ENCODE data around the gene ARHGEF4. TPM values are rescaled to one million over a fixed set of nuclear protein-coding genes. Genes with fewer than 3 reads are reported as not detected.

ARHGEF4 gene
- total RNA-seq, 1 donor from 2014 or later = 4.8 TPM

- no peak for TF ChIP-seq EZH2 (IDR thresholded peaks at IDR 0.05; ENCODE audit: insufficient read depth, low read length)
- TF ChIP-seq, protein P1, sequence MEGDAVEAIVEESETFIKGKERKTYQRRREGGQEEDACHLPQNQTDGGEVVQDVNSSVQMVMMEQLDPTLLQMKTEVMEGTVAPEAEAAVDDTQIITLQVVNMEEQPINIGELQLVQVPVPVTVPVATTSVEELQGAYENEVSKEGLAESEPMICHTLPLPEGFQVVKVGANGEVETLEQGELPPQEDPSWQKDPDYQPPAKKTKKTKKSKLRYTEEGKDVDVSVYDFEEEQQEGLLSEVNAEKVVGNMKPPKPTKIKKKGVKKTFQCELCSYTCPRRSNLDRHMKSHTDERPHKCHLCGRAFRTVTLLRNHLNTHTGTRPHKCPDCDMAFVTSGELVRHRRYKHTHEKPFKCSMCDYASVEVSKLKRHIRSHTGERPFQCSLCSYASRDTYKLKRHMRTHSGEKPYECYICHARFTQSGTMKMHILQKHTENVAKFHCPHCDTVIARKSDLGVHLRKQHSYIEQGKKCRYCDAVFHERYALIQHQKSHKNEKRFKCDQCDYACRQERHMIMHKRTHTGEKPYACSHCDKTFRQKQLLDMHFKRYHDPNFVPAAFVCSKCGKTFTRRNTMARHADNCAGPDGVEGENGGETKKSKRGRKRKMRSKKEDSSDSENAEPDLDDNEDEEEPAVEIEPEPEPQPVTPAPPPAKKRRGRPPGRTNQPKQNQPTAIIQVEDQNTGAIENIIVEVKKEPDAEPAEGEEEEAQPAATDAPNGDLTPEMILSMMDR (IDR thresholded peaks at IDR 0.05; ENCODE audit: insufficient read depth, low read depth, low read length) = no peak
- no peak overlapping the region for H2AFZ ChIP-seq (ENCODE audit: low read depth, low read length)
- no peaks in the 10 kb centered on the region for H3K4me1 Mint-ChIP-seq (ENCODE audit: low read depth, unreplicated experiment)
- H3K4me1 ChIP-seq (ENCODE audit: insufficient read depth, low read length) = no peaks in the 10 kb centered on the region
- H3K9me3 ChIP-seq (ENCODE audit: insufficient read depth, low read depth, low read length) = no peaks in the 10 kb centered on the region
- FAIRE-seq = no peak
- H3K9me3 Mint-ChIP-seq (ENCODE audit: unreplicated experiment) = peaks cover 4% of the 10 kb centered on the region
- no peak overlapping the region for H3K27ac ChIP-seq (ENCODE audit: low read depth, low read length)
- no peak overlapping the region for H3K9ac ChIP-seq (ENCODE audit: low read length)
- peaks cover 29% of the 10 kb centered on the region for H3K27me3 Mint-ChIP-seq (ENCODE audit: low read depth, unreplicated experiment)
- H3K79me2 ChIP-seq (ENCODE audit: insufficient read depth, low read length) = no peaks in the 10 kb centered on the region
- no peak overlapping the region for H3K4me3 Mint-ChIP-seq (ENCODE audit: unreplicated experiment)
- no peaks in the 10 kb centered on the region for H4K20me1 ChIP-seq (ENCODE audit: insufficient read depth, low read length)
- no peak overlapping the region for H3K27ac Mint-ChIP-seq (ENCODE audit: unreplicated experiment)
- H3K36me3 ChIP-seq (ENCODE audit: insufficient read depth, low read length) = no peaks in the 10 kb centered on the region
- H3K4me3 ChIP-seq (ENCODE audit: insufficient read depth, low read depth, low read length) = no peak overlapping the region
- peaks cover 2% of the 10 kb centered on the region for H3K36me3 Mint-ChIP-seq (ENCODE audit: low read depth, unreplicated experiment)
- DNase-seq (ENCODE audit: low read depth) = no peak
- no peak overlapping the region for H3K4me2 ChIP-seq (ENCODE audit: low read length)
- no peaks in the 10 kb centered on the region for H3K27me3 ChIP-seq (ENCODE audit: insufficient read depth, low read length)
Observed at GRCh38 chr2:130852521-130853115, 15.9 kb downstream of the ARHGEF4 start.

- FAIRE-seq = no peak
- Histone ChIP-seq H3K79me2 (ENCODE audit: insufficient read depth, low read length) (no peaks in the 10 kb centered on the region), H3K4me2 (ENCODE audit: low read length) (no peak overlapping the region), H3K27ac (ENCODE audit: low read depth, low read length) (no peak overlapping the region), H2AFZ (ENCODE audit: low read depth, low read length) (no peak overlapping the region), H3K4me1 (ENCODE audit: insufficient read depth, low read length) (no peaks in the 10 kb centered on the region), H3K4me3 (ENCODE audit: insufficient read depth, low read depth, low read length) (no peak overlapping the region), H3K27me3 (ENCODE audit: insufficient read depth, low read length) (no peaks in the 10 kb centered on the region), H4K20me1 (ENCODE audit: insufficient read depth, low read length) (no peaks in the 10 kb centered on the region), H3K9ac (ENCODE audit: low read length) (no peak overlapping the region), H3K36me3 (ENCODE audit: insufficient read depth, low read length) (no peaks in the 10 kb centered on the region), H3K9me3 (ENCODE audit: insufficient read depth, low read depth, low read length) (no peaks in the 10 kb centered on the region)
- no peak for TF ChIP-seq EZH2 (IDR thresholded peaks at IDR 0.05; ENCODE audit: insufficient read depth, low read length)
- TF ChIP-seq, protein P1 (IDR thresholded peaks at IDR 0.05; ENCODE audit: insufficient read depth, low read depth, low read length) = no peak
- DNase-seq (ENCODE audit: low read depth) = no peak
- Mint-ChIP-seq H3K4me1 (ENCODE audit: low read depth, unreplicated experiment) (no peaks in the 10 kb centered on the region), H3K27me3 (ENCODE audit: low read depth, unreplicated experiment) (peaks cover 29% of the 10 kb centered on the region), H3K9me3 (ENCODE audit: unreplicated experiment) (peaks cover 4% of the 10 kb centered on the region), H3K27ac (ENCODE audit: unreplicated experiment) (no peak overlapping the region), H3K36me3 (ENCODE audit: low read depth, unreplicated experiment) (peaks cover 2% of the 10 kb centered on the region), H3K4me3 (ENCODE audit: unreplicated experiment) (no peak overlapping the region)
Observed at GRCh38 chr2:130853391-130853790, 16.7 kb downstream of the ARHGEF4 start.

GRCh38 chr2:130854301-130854700 lies 17.6 kb downstream of the ARHGEF4 start:
- no peak overlapping the region for H3K9ac ChIP-seq (ENCODE audit: low read length)
- no peaks in the 10 kb centered on the region for H3K27me3 ChIP-seq (ENCODE audit: insufficient read depth, low read length)
- no peak overlapping the region for H2AFZ ChIP-seq (ENCODE audit: low read depth, low read length)
- no peaks in the 10 kb centered on the region for H3K79me2 ChIP-seq (ENCODE audit: insufficient read depth, low read length)
- no peak for DNase-seq (ENCODE audit: low read depth)
- no peak overlapping the region for H3K27ac ChIP-seq (ENCODE audit: low read depth, low read length)
- no peak for FAIRE-seq
- H3K4me3 ChIP-seq (ENCODE audit: insufficient read depth, low read depth, low read length) = no peak overlapping the region
- no peaks in the 10 kb centered on the region for H4K20me1 ChIP-seq (ENCODE audit: insufficient read depth, low read length)
- Mint-ChIP-seq H3K27ac (ENCODE audit: unreplicated experiment) (no peak overlapping the region), H3K36me3 (ENCODE audit: low read depth, unreplicated experiment) (peaks cover 2% of the 10 kb centered on the region), H3K27me3 (ENCODE audit: low read depth, unreplicated experiment) (peaks cover 29% of the 10 kb centered on the region), H3K4me1 (ENCODE audit: low read depth, unreplicated experiment) (no peaks in the 10 kb centered on the region), H3K9me3 (ENCODE audit: unreplicated experiment) (peaks cover 4% of the 10 kb centered on the region), H3K4me3 (ENCODE audit: unreplicated experiment) (no peak overlapping the region)
- H3K9me3 ChIP-seq (ENCODE audit: insufficient read depth, low read depth, low read length) = no peaks in the 10 kb centered on the region
- no peak for TF ChIP-seq EZH2 (IDR thresholded peaks at IDR 0.05; ENCODE audit: insufficient read depth, low read length)
- TF ChIP-seq, protein P1 (IDR thresholded peaks at IDR 0.05; ENCODE audit: insufficient read depth, low read depth, low read length) = no peak
- no peaks in the 10 kb centered on the region for H3K4me1 ChIP-seq (ENCODE audit: insufficient read depth, low read length)
- H3K36me3 ChIP-seq (ENCODE audit: insufficient read depth, low read length) = no peaks in the 10 kb centered on the region
- H3K4me2 ChIP-seq (ENCODE audit: low read length) = no peak overlapping the region

Measured in astrocyte (in vitro differentiated cells and primary cell).